ENCODE data around the gene MX2. TPM values are rescaled to one million over a fixed set of nuclear protein-coding genes. Genes with fewer than 3 reads are reported as not detected.

Gene MX2
- total and polyA plus RNA-seq, 10 of the 15 experiments (the other 5 are each of a cell fraction or from before 2014, with no cell fraction given) = 10.5 to 167 (median 46.1) TPM

GRCh38 chr21:41445465-41445862 is 83.6 kb downstream of the MX2 start:
- no peak; the same call in 2 of the 3 replicates for ATAC-seq
- ChIA-PET RAD21 (ENCODE audit: unreplicated experiment) (no interaction called here), CTCF (interaction anchor here (0.5 to 1.2 kb wide), 2 partner anchors 34 to 172 kb away, joined by 3 to 5 read pairs; no protein-coding TSS in a partner anchor), SMC1A (ENCODE audit: uncharacterized antibody, unreplicated experiment) (no interaction called here), POLR2A (no interaction called here)
- intact Hi-C loops (cut with micrococcal nuclease; ENCODE audit: unreplicated experiment) (no loop called here), in situ Hi-C loops (cut with MboI) (no loop called here)
- H3K79me2 ChIP-seq (ENCODE audit: control insufficient read depth, insufficient read depth, low read length) = no peaks in the 10 kb centered on the region; the same call in none of the 2 replicates
- DNase-seq (ENCODE audit: low read depth, low spot score) = no peak
- 97% methylated on average over 7 of the region's 7 CpGs for WGBS (ENCODE audit: insufficient coverage, insufficient replicate concordance, low lambda C conversion rate, missing lambda C conversion rate)
- no peak overlapping the region for H2AFZ ChIP-seq (ENCODE audit: control insufficient read depth, low read depth, low read length)
- no peaks in the 10 kb centered on the region for H3K27me3 ChIP-seq (replicated peaks in 1 of 2; ENCODE audit: control insufficient read depth in 2 of 2, insufficient read depth in 2 of 2, low read length in 1 of 2)
- peaks cover 4% of the 10 kb centered on the region for H4K20me1 ChIP-seq (ENCODE audit: control insufficient read depth, insufficient read depth)
- FAIRE-seq = no peak
- H3K4me2 ChIP-seq (ENCODE audit: control insufficient read depth, insufficient read depth) = no peak overlapping the region
- no peak overlapping the region for H3K27ac ChIP-seq (ENCODE audit: control insufficient read depth, insufficient read depth)
- H3K9ac ChIP-seq (ENCODE audit: control insufficient read depth, insufficient read depth, low read length) = no peak overlapping the region
- BruUV-seq (replicated peaks) = no TSS peak
- H3K4me1 ChIP-seq (ENCODE audit: control insufficient read depth, insufficient read depth, low read length) = no peaks in the 10 kb centered on the region
- peaks cover 30 to 79% of the 10 kb centered on the region in 2 experiments for H3K36me3 ChIP-seq (ENCODE audit: control insufficient read depth in 2 of 2, insufficient read depth in 2 of 2, low read length in 1 of 2)
- TF ChIP-seq POLR2A (IDR thresholded peaks at IDR 0.05; ENCODE audit: low read depth, low read length) (peak; percentile 75), MYC (IDR thresholded peaks at IDR 0.05; ENCODE audit: insufficient read depth, insufficient read length, insufficient replicate concordance, low read length, severe bottlenecking) (no peak), POLR2AphosphoS5 (IDR thresholded peaks at IDR 0.05; ENCODE audit: low read length) (peak; percentile 81)
- H3K4me3 ChIP-seq = no peak overlapping the region
- H3K9me3 ChIP-seq (replicated peaks; ENCODE audit: control insufficient read depth, insufficient read depth, low read length) = no peaks in the 10 kb centered on the region

GRCh38 chr21:41446586-41446985 is 84.8 kb downstream of the MX2 start:
- Histone ChIP-seq H3K27ac (ENCODE audit: control insufficient read depth, insufficient read depth) (no peak overlapping the region), H3K4me2 (ENCODE audit: control insufficient read depth, insufficient read depth) (no peak overlapping the region), H3K36me3 (ENCODE audit: control insufficient read depth in 2 of 2, insufficient read depth in 2 of 2, low read length in 1 of 2) (peaks cover 20 to 70% of the 10 kb centered on the region in 2 experiments), H2AFZ (ENCODE audit: control insufficient read depth, low read depth, low read length) (no peak overlapping the region), H3K4me1 (ENCODE audit: control insufficient read depth, insufficient read depth, low read length) (no peaks in the 10 kb centered on the region), H4K20me1 (ENCODE audit: control insufficient read depth, insufficient read depth) (no peaks in the 10 kb centered on the region; the same call in 1 of the 2 replicates), H3K9me3 (replicated peaks; ENCODE audit: control insufficient read depth, insufficient read depth, low read length) (no peaks in the 10 kb centered on the region), H3K27me3 (replicated peaks in 1 of 2; ENCODE audit: control insufficient read depth in 2 of 2, insufficient read depth in 2 of 2, low read length in 1 of 2) (no peaks in the 10 kb centered on the region), H3K4me3 (no peak overlapping the region), H3K79me2 (ENCODE audit: control insufficient read depth, insufficient read depth, low read length) (no peaks in the 10 kb centered on the region; the same call in none of the 2 replicates), H3K9ac (ENCODE audit: control insufficient read depth, insufficient read depth, low read length) (no peak overlapping the region)
- ChIA-PET SMC1A (ENCODE audit: uncharacterized antibody, unreplicated experiment) (interaction anchor here (1.5 kb wide), 1 partner anchor 15 kb away, joined by 3 read pairs; no protein-coding TSS in a partner anchor), RAD21 (ENCODE audit: unreplicated experiment) (no interaction called here), CTCF (interaction anchor here (1.1 kb wide), 1 partner anchor 163 kb away, joined by 3 read pairs; no protein-coding TSS in a partner anchor), POLR2A (interaction anchor here (0.5 kb wide), 1 partner anchor 334 kb away, joined by 3 read pairs; no protein-coding TSS in a partner anchor)
- WGBS (ENCODE audit: insufficient coverage, insufficient replicate concordance, low lambda C conversion rate, missing lambda C conversion rate) = 98% methylated on average over 4 of the region's 4 CpGs
- intact Hi-C loops (cut with micrococcal nuclease; ENCODE audit: unreplicated experiment) (no loop called here), in situ Hi-C loops (cut with MboI) (no loop called here)
- no TSS peak for BruUV-seq (replicated peaks)
- FAIRE-seq (no peak), ATAC-seq (no peak), DNase-seq (ENCODE audit: low read depth, low spot score) (no peak)
- TF ChIP-seq IRF3 (IDR thresholded peaks at IDR 0.05) (no peak), ZNF592 (IDR thresholded peaks at IDR 0.05) (no peak), TBL1XR1 (IDR thresholded peaks at IDR 0.05; ENCODE audit: low read depth, low read length) (no peak), NR2C2 (IDR thresholded peaks at IDR 0.05; ENCODE audit: borderline replicate concordance, control insufficient read depth, insufficient read length, low read depth) (no peak), CREB1 (IDR thresholded peaks at IDR 0.05; ENCODE audit: low read depth) (no peak), BHLHE40 (IDR thresholded peaks at IDR 0.05; ENCODE audit: borderline replicate concordance in 1 of 2, low read depth in 2 of 2, low read length in 1 of 2) (no peak)

Data from GM12878 (cell line).